Forelimb muscle (tissue), 1 donor: ENCODE results near the gene CCDC77. TPM values are rescaled to one million over a fixed set of nuclear protein-coding genes. Genes with fewer than 3 reads are reported as not detected.

Experiments used
- DNase-seq: peaks from one replicate; pipeline ENCODE4 v3.0.0-alpha.2; 2013; ENCODE audit warnings: low read depth
- polyA plus RNA-seq: library from polyadenylated mRNA; unstranded; fragments of 120-200 nt; gene quantifications from one replicate; pipeline ENCODE4 v1.2.1, GENCODE V29; 2013; ENCODE audit not compliant: insufficient read length

The CCDC77 gene
- polyA plus RNA-seq, 1 donor, result 9.7 TPM

DNA sequence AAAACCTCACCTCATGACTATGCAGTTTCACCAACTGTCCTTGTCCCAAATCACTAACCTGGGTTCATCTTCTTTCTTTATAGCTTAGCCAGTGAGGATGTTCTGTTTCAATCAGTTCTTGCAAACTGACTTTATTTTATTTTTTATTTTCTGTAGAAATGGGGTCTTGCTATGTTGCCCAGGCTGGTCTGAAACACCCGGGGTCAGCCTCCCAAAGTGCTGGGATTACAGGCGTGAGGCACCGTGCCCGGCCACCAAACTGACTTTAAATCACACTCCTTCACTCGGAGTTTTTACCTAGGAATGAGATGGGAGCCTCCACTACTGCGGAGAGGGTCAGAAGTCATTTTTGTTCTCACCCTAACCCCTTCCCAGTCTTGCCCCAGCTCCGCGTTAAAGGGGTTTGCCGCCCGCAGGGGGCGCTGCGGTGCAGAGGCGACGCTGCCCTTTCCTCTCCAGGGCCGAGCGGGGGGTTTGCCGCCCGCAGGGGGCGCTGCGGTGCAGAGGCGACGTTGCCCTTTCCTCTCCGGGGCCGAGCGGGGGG is 51.3 kb downstream of the CCDC77 start:
- no peak for DNase-seq

DNA sequence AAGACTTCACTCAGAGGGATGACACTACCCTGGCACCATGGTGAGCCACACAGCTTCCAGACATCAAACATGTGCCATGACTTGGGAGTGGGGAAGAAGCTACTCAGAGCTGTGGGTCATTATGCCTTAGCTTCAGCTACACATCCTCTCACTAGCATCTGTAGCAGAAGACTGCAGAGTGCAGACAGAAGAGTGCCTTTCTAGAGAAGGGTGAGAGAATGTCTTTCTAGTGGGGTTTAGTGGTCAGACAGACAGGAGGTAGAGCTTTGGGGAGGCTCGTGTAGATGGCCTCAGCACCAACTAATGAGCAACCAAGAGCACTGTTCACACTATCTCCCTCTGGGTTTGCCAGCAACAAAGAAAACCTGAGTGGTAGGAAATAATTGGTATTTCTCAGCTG is 53.4 kb downstream of the CCDC77 start:
- no peak for DNase-seq

DNA sequence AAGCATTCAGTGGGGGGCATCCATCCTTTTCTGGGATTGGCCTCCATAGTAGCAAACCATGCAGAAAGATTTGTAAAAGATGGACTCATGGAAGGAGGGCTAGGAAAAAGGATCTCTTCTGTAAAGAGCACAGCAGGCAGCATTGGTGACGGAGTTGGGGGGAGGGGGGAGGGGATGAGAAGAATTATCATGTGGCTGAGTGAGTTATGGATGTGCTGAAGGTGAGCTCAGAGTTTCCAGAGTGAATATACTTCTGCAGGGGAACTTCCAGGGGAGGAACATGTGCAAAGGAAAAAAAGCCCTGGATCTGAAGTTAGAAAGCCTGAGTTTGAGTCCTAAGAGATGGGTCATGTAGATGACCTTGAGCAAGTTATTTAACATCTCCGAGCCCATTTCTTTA is 54.4 kb downstream of the CCDC77 start:
- no peak for DNase-seq

DNA sequence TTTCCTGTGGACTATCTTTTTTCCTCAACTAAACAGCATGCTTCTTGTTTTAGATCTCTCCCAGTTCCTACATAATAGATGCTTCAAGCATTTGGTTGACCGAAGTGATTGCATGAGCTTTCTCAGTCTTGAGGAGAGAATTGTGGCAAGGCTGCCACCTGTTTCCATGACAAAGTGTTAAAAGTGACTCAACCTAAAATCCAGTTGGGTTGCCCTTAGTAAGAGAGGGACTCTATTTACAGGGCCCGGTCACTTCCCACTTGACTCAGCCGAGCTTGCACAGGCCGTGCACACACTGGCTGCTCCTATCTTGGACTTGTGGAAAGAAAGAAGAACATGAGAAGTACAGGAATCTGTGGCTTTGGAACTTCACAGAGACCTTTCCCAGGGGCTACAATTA is 56.2 kb downstream of the CCDC77 start:
- no peak for DNase-seq

DNA sequence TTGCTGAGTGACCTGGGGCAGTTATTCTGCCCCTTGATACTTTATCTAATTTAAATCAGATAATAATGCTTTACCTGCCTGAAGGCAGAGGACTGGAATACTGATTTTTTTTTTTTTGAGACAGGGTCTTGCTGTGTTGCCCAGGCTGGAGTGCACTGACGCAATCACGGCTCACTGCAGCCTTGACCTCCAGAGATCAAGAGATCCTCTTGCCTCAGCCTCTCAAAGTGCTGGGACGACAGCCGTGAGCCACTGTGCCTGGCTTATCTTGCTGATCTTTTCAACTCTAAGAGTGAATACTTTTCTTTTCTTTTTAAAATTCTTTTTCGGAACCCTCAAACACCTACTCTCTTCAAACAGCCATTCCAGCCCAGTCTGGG is 57.6 kb downstream of the CCDC77 start:
- DNase-seq, result no peak

DNA sequence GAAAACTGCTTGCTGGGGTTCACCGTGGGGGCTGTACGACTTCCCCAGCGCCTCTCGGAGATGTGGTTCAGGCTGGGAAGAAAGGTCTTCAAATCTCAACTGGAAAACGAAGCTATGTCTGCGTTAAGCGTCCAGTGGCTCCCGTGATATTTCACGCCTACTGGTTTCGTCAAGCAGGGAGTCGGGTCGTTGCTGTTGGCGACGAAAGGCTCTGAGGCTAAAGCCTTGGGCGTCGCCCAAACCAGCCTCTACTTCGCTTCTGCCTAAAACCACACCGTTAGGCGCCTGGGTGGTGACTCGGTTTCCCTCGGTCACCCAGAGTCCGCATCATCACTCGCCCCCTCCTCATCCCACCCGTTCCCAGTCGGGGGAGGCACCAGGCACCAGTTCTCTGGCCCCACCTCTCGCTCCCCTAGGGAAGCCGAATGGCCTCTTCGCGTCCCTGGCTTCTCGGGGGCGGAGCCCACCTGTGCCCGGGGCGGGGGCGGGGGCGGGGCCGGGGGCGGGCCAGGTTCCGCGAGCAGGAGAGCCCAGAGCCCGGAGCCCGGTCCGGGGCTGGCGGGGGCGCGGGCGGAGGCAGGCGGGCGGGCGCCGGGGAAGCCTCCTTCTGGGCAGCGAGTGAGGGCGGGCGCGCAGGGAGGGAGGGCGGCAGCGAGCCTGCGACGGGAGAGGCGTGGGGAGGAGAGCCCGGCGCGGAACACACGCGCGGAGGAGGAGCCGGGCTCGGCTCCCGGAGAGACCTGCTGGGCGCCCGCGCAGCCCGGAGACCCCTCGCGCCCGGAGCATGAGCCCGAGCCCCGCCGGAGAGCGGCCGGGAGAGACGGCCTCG is 58.2 kb downstream of the CCDC77 start, which contains the start of gene B4GALNT3:
TSS of gene B4GALNT3 (plus strand) at position 510 of the 829 bp plus-strand sequence. CDS start 438 bp downstream, outside the sequence.
- no peak for DNase-seq

DNA sequence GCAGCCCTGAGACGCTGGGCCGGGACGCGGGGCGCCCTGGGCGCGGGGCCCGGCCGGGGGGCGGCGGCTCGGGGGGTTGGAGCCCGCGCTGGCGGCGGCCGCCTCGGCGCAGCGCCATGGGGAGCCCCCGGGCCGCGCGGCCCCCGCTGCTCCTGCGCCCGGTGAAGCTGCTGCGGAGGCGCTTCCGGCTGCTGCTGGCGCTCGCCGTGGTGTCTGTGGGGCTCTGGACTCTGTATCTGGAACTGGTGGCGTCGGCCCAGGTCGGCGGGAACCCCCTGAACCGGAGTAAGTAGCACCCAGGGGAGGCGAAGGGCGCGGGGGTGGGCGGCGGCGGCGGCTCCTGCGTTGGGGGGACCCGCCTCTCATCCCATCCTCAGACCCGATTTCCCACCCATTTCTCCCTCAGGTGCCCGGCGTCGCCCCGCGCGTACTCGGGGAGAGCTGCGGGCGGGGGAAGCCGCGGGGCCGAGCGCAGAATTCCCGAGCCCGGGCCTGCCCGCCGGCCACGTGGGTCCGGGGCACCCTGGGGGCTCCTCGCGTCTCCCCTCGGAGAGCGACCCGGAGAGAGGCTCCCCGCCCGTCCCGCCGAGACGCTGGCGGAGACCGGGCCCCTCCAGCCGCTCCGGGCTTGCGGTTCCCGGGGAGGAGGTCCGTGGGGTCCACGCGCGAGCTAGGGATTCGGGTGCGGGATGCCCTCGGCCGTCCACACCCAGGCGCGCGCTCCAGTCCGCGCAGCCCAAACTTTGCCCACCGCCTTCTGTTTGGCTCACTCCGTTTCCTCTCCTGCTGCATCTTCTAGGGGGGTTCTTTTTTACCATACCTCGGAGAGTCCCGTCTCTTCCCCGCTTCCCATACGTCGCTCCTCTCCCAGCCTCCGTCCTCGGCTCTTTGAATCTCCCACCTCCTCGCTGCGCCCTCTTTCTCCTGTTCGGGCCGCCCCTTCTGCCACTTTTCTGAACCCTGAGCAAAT is 59.1 kb downstream of the CCDC77 start:
- DNase-seq, result no peak

DNA sequence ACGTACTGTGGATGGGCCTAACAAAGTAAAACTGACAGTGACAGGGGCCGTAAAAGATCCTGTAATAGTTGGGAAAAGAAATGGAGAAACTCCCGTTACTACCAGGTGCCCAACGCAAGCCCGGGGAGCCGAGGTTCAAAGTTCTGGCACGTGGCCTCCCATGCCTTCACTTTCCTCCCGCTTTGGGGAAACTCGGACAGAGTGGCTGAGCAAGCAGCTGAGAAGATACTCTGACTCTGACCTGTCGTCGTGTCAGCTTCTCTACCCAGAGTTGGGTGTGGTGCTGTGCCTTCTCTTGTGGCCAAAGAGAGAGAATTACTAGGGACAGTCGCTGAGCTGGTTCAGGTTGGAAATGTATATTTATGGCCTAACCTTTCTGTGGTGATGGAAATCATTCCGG is 60.0 kb downstream of the CCDC77 start:
- no peak for DNase-seq

DNA sequence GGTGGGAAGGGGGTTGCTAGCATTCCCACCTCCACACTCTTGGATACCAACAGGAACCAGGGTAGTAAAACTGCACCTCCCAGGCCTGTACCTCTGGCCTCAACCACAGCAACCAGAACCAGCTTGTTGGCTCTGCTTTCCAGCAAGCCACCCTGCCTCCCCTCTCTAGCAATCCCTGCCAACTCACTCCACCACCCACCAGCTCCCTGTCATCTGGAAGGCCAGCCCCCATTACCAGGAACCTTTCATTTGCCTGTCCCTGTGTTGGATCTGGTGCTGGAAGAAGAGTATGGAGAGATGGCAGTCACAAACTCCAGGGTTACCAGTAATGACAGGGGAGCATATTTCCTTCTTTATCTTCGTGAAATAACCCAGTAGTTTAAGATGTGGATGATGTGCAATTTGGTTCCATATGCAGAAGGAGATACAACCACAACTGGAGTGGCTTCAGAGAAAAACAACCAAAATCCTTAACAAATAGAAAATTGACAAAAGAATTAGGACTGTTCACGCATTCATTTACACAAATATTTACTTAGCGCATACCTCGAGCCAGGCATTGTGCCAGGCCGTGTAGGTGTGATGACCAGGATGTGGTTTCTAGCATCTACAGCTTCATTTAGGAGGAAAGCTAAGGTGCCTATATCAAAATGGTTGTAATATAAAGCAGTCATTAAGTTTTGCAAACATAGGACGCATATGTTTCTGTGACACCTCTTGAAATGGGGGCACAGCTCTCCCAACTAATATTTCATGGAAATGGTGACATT is 61.7 kb downstream of the CCDC77 start:
- DNase-seq, result no peak

DNA sequence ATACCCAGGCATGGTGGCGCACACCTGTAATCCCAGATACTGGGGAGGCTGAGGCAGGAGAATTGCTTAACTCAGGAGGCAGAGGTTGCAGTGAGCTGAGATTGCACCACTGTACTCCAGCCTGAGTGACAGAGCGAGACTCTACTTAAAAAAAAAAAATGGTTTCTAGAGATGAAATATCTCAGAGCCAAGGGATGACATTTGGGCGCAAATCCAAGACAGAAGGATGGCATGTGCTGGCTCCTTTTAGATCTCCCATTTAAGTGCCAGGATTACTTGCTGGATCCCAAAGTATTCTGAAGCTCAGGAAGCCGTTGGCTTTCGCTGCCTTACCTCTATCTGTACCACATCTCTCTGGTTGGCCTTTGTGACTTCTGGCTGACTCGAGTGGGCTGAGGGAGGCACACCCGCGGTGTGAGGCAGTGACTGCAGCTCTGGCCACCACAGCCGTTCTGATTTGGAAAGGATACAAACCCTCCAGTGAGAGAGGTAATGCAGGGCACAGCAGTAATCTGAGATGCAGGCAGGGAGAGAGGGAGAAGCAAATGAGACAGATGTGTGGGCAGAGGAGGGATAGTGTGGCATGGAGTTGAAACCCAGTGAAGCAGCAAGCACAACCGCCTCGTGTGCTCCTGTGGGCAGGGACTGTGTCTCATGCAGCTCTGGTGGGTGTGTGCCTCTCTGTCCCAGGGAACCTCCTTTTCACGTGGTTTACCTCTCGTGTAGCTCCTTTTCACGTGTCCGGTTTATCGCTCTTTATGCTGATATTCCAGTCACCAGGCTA is 63.2 kb downstream of the CCDC77 start:
- no peak for DNase-seq

DNA sequence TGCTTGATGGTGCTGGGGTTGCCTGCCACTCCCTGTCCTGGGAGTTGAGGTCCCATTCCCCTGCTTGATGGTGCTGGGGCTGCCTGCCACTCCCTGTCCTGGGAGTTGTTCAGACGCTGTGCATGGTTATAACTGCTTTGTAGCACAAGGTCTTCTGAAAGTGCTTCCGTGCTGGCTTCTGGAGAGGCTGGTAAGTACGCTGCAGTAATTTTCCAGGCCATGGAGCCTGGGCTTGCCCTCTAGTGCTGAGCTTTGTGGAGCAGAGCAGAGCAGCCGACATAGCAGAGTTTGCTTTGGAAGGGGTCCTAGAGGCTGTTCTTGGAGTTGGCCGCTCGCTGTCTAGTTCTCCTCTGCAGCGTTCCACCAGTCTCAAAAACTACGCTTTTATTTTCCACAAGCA is 64.6 kb downstream of the CCDC77 start:
- no peak for DNase-seq

DNA sequence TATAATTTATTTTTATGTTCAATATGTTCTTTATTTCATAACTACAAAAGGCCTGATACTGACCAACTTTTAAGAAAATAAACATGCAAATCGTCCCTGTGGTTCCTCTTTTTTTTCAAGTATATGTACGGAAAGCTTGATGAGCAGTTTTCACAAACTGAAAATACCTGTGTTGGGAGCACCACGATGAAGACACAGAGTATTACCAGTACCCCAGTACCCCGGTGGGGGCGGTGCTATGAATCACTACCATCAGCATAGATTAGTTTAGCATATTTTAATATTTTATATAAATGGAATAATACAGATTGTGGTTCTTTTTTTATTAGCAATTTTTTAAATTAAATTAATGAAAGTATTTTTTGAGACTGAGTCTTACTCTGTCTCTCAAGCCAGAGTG is 65.3 kb downstream of the CCDC77 start:
- no peak for DNase-seq

DNA sequence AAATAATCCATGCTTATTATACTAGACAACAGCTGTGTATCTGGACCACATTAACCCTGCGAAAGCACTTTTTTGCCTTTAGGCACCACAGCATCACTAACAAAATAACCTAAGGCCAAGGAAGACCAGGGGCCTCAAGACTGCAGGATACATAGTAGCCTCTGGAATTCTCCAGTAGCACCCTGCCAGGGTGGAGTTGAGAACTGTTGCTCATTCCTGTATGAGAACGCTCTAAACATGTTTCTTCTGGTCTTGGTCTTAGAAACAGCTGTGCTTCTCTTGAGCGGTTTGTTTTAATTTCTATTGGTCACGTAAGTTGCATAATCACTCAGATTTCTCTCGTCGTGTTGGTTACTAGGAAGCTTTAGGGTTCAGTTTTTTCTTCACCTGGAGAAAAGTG is 66.1 kb downstream of the CCDC77 start:
- no peak for DNase-seq

DNA sequence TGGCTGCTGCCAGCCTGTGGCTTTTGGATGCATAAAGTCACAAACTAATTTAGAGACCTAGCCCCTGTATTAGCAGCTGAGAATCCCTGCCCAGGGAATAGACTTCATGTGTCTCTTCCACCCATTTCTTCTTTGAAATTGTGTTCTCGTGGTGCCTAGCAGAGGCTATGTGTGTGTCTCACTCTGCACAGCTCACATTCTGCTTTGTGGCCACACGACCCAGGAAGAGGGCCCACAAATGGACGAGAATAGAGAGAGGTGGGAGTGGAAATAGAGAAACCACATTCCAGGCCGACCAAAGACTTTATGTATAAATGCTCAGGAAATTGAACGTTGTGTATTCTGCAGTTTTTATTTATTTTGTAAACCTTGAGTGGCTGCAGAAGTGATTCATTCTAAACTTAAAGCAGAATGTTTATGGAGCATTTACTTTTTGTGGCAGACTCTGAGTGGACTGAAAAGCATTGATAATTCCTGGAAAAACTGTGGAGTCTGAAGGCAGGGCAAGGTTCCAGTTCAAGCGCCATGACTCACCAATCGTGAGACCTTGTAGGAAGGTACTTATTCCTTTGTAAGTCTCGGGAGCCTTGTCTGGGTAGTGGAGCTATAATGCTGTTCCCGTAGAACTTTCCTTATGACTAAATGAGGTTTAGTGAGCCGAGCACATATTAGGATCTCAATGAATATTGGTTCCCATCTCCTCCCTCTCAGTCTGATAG is 67.4 kb downstream of the CCDC77 start:
- no peak for DNase-seq

DNA sequence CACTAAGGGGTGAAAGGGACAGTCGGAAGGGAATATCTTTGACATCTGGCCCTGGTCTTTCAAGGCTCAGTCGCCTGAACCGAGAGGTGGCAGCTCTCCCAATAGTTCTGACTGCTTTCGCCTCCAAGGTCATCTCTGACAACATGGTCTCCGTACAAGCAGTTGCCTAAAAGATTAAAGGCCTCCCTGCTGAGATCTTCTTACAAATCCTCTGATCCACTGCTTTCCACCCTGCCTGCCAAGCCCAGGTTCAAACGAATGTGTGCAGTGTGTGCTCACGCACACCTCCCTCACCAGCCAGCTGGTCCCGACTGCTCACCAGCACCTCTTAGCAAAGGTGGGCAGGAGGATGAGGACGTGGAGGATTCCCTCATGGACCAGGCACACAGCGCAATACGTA is 68.7 kb downstream of the CCDC77 start:
- DNase-seq, result no peak

DNA sequence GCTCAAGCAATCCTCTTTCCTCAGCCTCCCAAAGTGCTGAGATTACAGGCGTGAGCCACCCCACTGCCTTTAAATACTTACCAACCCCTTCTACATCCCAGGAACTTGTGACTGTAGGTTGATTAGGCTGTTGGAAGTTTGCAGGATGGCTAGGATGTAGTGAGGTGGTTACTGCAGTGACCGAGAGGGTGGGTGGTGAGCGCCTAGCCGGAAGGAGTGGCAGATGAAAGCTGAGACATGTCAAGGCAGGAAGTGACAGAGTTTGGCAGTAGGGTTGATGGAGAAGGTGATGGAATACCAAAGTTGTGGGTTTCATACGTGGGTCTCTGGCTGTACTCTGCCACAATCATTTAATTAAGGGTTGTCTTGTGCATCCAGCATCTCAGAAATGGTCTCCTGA is 71.8 kb downstream of the CCDC77 start:
- no peak for DNase-seq

DNA sequence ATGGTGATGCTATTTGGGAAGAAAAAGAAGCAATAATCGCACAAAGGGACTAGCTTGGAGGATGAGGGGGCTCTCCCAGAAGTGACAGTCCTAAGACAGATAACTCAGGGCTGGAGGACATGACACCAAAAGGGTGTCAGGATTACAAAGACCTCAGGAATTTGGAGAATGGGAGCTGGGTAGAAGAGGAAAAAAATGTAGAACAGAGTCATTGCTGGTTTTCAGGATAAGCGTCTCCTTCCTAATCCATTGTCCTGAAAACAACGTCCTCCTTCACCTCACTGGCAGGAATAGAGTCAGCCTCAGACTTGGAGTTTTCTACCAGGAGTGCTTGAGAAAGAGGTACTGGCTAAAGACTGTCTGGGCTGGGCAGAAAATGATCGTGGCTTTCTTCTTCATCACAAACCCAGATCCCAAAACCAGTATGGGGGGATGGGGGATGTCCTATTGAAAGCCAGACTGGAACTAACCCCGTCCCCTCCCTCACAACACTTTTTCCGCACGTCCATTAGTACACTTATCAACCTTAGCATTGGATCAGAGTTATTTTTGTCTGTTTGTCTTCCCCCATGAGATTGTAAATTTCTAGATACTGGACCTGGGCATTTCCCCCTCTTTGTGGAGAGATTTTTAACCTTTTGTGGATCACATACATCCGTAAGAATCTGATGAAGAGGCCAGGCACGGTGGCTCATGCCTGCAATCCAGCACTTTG is 72.6 kb downstream of the CCDC77 start:
- DNase-seq, result no peak

DNA sequence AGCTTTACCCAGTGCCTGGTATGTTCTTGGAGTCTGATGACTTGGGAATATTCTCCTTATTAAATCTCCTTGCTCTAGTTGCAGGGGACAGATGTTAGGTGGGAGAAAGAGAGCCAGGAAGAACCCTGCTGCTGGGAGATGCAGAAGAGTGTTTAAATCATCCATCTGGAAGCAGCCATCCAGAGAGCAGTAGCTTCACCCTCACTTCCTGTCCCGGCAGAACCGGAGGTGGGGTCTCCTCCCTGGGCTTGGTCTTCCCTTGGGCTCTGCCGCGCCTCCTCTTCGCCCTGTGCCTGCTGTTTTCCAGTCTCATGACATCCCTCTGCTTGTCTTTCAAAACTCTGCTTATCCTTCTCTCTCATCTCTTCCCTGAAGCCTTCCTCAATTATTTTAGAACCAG is 73.8 kb downstream of the CCDC77 start:
- no peak for DNase-seq

DNA sequence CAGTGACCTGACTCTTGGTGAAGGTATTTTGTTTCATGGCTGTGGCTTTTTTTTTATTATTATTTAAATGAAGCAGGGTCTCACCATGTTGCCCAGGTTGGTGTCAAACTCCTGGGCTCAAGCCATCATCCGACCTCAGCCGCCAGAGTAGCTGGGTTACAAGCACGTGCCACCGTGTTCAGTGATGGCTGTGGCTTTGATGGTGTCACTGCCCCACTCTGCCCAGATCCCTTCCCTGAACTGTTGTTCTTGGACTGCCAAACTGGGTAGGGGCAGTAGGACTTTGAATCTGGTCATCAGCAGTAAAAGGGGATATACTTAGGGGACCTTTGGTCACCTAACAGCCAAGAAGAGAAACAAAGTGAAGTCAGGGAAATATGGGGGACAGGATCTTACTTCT is 77.7 kb downstream of the CCDC77 start:
- no peak for DNase-seq
